Adipocyte (in vitro differentiated cells): Measurements from ENCODE around the gene ZBTB46.

ENCODE experiments used
- DNase-seq: peaks from one replicate; pipeline ENCODE4 v3.0.0-alpha.2; 2015; ENCODE audit warnings: low read depth
- H3K27me3 ChIP-seq: replicated peaks from 2 replicates; pipeline ENCODE4 v1.7.0; 2013; ENCODE audit warnings: mild to moderate bottlenecking, low read length, moderate library complexity; ENCODE audit not compliant: control insufficient read depth, insufficient read depth
- H3K36me3 ChIP-seq: 2 replicates; pipeline ENCODE4 v1.7.0; 2013; ENCODE audit warnings: low read length, mild to moderate bottlenecking, moderate library complexity; ENCODE audit not compliant: control insufficient read depth, insufficient read depth, severe bottlenecking
- H3K4me1 ChIP-seq: 2 replicates; pipeline ENCODE4 v1.7.0; 2013; ENCODE audit warnings: mild to moderate bottlenecking, low read length, moderate library complexity; ENCODE audit not compliant: control insufficient read depth, insufficient read depth
- H3K4me3 ChIP-seq: 2 replicates; pipeline ENCODE4 v1.7.0; 2013; ENCODE audit warnings: mild to moderate bottlenecking, low read length, moderate library complexity
- H3K9ac ChIP-seq: 2 replicates; pipeline ENCODE4 v1.7.0; 2013; ENCODE audit warnings: mild to moderate bottlenecking, low read length, moderate library complexity
- H3K9me3 ChIP-seq: 2 replicates; pipeline ENCODE4 v1.7.0; 2013; ENCODE audit warnings: mild to moderate bottlenecking, low read length, moderate library complexity; ENCODE audit not compliant: control insufficient read depth

ZBTB46 gene

GRCh38 chr20:63823691-63824311, 7.3 kb downstream of the ZBTB46 start:
- Histone ChIP-seq H3K4me3 (no peak overlapping the region), H3K9me3 (no peaks in the 10 kb centered on the region), H3K9ac (no peak overlapping the region), H3K27me3 (peaks cover 26% of the 10 kb centered on the region), H3K36me3 (no peaks in the 10 kb centered on the region), H3K4me1 (no peaks in the 10 kb centered on the region)
- DNase-seq = no peak

GRCh38 chr20:63822276-63822696, 8.8 kb downstream of the ZBTB46 start:
- Histone ChIP-seq H3K4me1 (no peaks in the 10 kb centered on the region), H3K9ac (no peak overlapping the region), H3K9me3 (no peaks in the 10 kb centered on the region), H3K27me3 (peaks cover 23% of the 10 kb centered on the region), H3K4me3 (no peak overlapping the region), H3K36me3 (no peaks in the 10 kb centered on the region)
- DNase-seq = no peak

GRCh38 chr20:63821811-63822210, 9.3 kb downstream of the ZBTB46 start:
- no peak overlapping the region for H3K4me3 ChIP-seq
- H3K9ac ChIP-seq = no peak overlapping the region
- no peaks in the 10 kb centered on the region for H3K4me1 ChIP-seq
- peaks cover 23% of the 10 kb centered on the region for H3K27me3 ChIP-seq
- DNase-seq = no peak
- H3K9me3 ChIP-seq = no peaks in the 10 kb centered on the region
- no peaks in the 10 kb centered on the region for H3K36me3 ChIP-seq

GRCh38 chr20:63819224-63819921, 11.7 kb downstream of the ZBTB46 start:
- H3K36me3 ChIP-seq = no peaks in the 10 kb centered on the region
- no peaks in the 10 kb centered on the region for H3K9me3 ChIP-seq
- H3K4me1 ChIP-seq = no peaks in the 10 kb centered on the region
- H3K4me3 ChIP-seq = peak overlapping the region; percentile 67
- H3K9ac ChIP-seq = peak overlapping the region; percentile 32
- peaks cover 23% of the 10 kb centered on the region for H3K27me3 ChIP-seq
- no peak for DNase-seq

- Histone ChIP-seq H3K4me3 (no peak overlapping the region), H3K36me3 (no peaks in the 10 kb centered on the region), H3K27me3 (peaks cover 9% of the 10 kb centered on the region), H3K4me1 (no peaks in the 10 kb centered on the region), H3K9ac (no peak overlapping the region), H3K9me3 (no peaks in the 10 kb centered on the region)
- no peak for DNase-seq
Measured at GRCh38 chr20:63815615-63816253, 15.3 kb downstream of the ZBTB46 start.

- no peak overlapping the region for H3K9ac ChIP-seq
- H3K36me3 ChIP-seq = no peaks in the 10 kb centered on the region
- no peaks in the 10 kb centered on the region for H3K4me1 ChIP-seq
- DNase-seq = no peak
- H3K9me3 ChIP-seq = no peaks in the 10 kb centered on the region
- H3K4me3 ChIP-seq = no peak overlapping the region
- H3K27me3 ChIP-seq = peaks cover 9% of the 10 kb centered on the region
Measured at GRCh38 chr20:63814891-63815614, 16.0 kb downstream of the ZBTB46 start.

- H3K9ac ChIP-seq = no peak overlapping the region
- no peak for DNase-seq
- H3K27me3 ChIP-seq = no peaks in the 10 kb centered on the region
- H3K9me3 ChIP-seq = no peaks in the 10 kb centered on the region
- H3K4me1 ChIP-seq = no peaks in the 10 kb centered on the region
- H3K4me3 ChIP-seq = no peak overlapping the region
- no peaks in the 10 kb centered on the region for H3K36me3 ChIP-seq
Measured at GRCh38 chr20:63811491-63811875, 19.6 kb downstream of the ZBTB46 start.

- Histone ChIP-seq H3K27me3 (no peaks in the 10 kb centered on the region), H3K9me3 (no peaks in the 10 kb centered on the region), H3K4me1 (no peaks in the 10 kb centered on the region), H3K36me3 (no peaks in the 10 kb centered on the region), H3K4me3 (no peak overlapping the region), H3K9ac (no peak overlapping the region)
- DNase-seq = no peak
Measured at GRCh38 chr20:63810730-63811490, 20.2 kb downstream of the ZBTB46 start.

GRCh38 chr20:63809856-63810255, 21.2 kb downstream of the ZBTB46 start:
- Histone ChIP-seq H3K9ac (no peak overlapping the region), H3K36me3 (no peaks in the 10 kb centered on the region), H3K4me3 (no peak overlapping the region), H3K4me1 (no peaks in the 10 kb centered on the region), H3K9me3 (no peaks in the 10 kb centered on the region), H3K27me3 (no peaks in the 10 kb centered on the region)
- no peak for DNase-seq

GRCh38 chr20:63808964-63809674, 21.9 kb downstream of the ZBTB46 start:
- no peak for DNase-seq
- H3K27me3 ChIP-seq = no peaks in the 10 kb centered on the region
- H3K36me3 ChIP-seq = no peaks in the 10 kb centered on the region
- H3K4me3 ChIP-seq = no peak overlapping the region
- H3K9ac ChIP-seq = no peak overlapping the region
- no peaks in the 10 kb centered on the region for H3K4me1 ChIP-seq
- H3K9me3 ChIP-seq = no peaks in the 10 kb centered on the region
